DOHH2 (cell line): Measurements from ENCODE around the gene CCNA2.
A peak's percentile ranks its signal among the peaks of the same experiment; 100 is the strongest.

Experiments
- H3F3A ChIP-seq: fragments of 200-600 bp; sonication (generic), shearing (Covaris generic); 2 replicates; pipeline ENCODE4 v1.6.0; 2016; ENCODE audit warnings: antibody characterized with exemption, mild to moderate bottlenecking; ENCODE audit not compliant: control insufficient read depth, insufficient read depth
- H3K27ac ChIP-seq: fragments of 200-600 bp; sonication (generic); 2 replicates; pipeline ENCODE4 v1.5.1; 2014; ENCODE audit warnings: low read depth, mild to moderate bottlenecking, low read length, moderate library complexity
- H3K27me3 ChIP-seq: fragments of 200-600 bp; sonication (generic); 2 replicates; pipeline ENCODE4 v1.6.1; 2014; ENCODE audit warnings: mild to moderate bottlenecking, low read length, mixed read lengths; ENCODE audit not compliant: control insufficient read depth
- H3K36me3 ChIP-seq: fragments of 200-600 bp; sonication (generic); 2 replicates; pipeline ENCODE4 v1.6.1; 2014; ENCODE audit warnings: mild to moderate bottlenecking, low read length, moderate library complexity, mixed read lengths; ENCODE audit not compliant: control insufficient read depth
- H3K4me1 ChIP-seq: fragments of 200-600 bp; sonication (generic); 2 replicates; pipeline ENCODE4 v1.6.1; 2014; ENCODE audit warnings: mild to moderate bottlenecking, low read length, mixed read lengths; ENCODE audit not compliant: control insufficient read depth
- H3K4me2 ChIP-seq: fragments of 200-600 bp; sonication (generic); 2 replicates; pipeline ENCODE4 v1.6.0; 2014; ENCODE audit warnings: mild to moderate bottlenecking, low read length, moderate library complexity
- H3K4me3 ChIP-seq: fragments of 200-600 bp; sonication (generic); 2 replicates; pipeline ENCODE4 v1.5.1; 2014; ENCODE audit warnings: mild to moderate bottlenecking, low read length, mixed read lengths
- H3K79me2 ChIP-seq: fragments of 200-600 bp; sonication (generic); 2 replicates; pipeline ENCODE4 v1.6.1; 2014; ENCODE audit warnings: mild to moderate bottlenecking, low read length, mixed read lengths; ENCODE audit not compliant: control insufficient read depth
- H3K9me2 ChIP-seq: fragments of 200-600 bp; sonication (generic); replicated peaks from 2 replicates; pipeline ENCODE4 v1.6.1; 2014; ENCODE audit warnings: mild to moderate bottlenecking, low read length, mixed read lengths; ENCODE audit not compliant: control insufficient read depth
- H3K9me3 ChIP-seq: fragments of 200-600 bp; sonication (generic); 2 replicates; pipeline ENCODE4 v1.6.1; 2014; ENCODE audit warnings: antibody characterized with exemption, low read length, mixed read lengths; ENCODE audit not compliant: control insufficient read depth, insufficient read depth
- H4K20me1 ChIP-seq: fragments of 200-600 bp; sonication (generic); 2 replicates; pipeline ENCODE4 v1.6.0; 2014; ENCODE audit warnings: low read depth, mild to moderate bottlenecking, antibody characterized with exemption, low read length, moderate library complexity; ENCODE audit not compliant: control insufficient read depth, insufficient read depth
- CTCF ChIP-seq: fragments of 200-600 bp; sonication (generic); IDR thresholded peaks from one replicate; pipeline ENCODE4 v1.5.1; 2014; ENCODE audit warnings: antibody characterized with exemption, mild to moderate bottlenecking, low read depth, low read length; ENCODE audit not compliant: poor library complexity, severe bottlenecking
- EZH2phosphoT487 ChIP-seq: fragments of 200-600 bp; sonication (generic); IDR thresholded peaks from 2 replicates; pipeline ENCODE4 v1.6.1; 2017; ENCODE audit warnings: borderline replicate concordance, mild to moderate bottlenecking, antibody characterized with exemption, low read length, moderate library complexity, mixed read lengths

CCNA2 gene

GRCh38 chr4:121819216-121819965 lies 4.3 kb downstream of the CCNA2 start:
- Histone ChIP-seq H3K27me3 (no peaks in the 10 kb centered on the region), H4K20me1 (peaks cover 10% of the 10 kb centered on the region; the same call in 1 of the 2 replicates), H3K9me2 (no peaks in the 10 kb centered on the region), H3K4me1 (peaks cover 41% of the 10 kb centered on the region), H3K27ac (no peak overlapping the region), H3K4me2 (no peak overlapping the region), H3F3A (peaks cover 51% of the 10 kb centered on the region), H3K9me3 (no peaks in the 10 kb centered on the region), H3K36me3 (peaks cover 92% of the 10 kb centered on the region), H3K79me2 (peaks cover 82% of the 10 kb centered on the region), H3K4me3 (no peak overlapping the region)
- no peak for TF ChIP-seq CTCF
- TF ChIP-seq EZH2phosphoT487 = no peak

GRCh38 chr4:121818215-121818614 lies 5.5 kb downstream of the CCNA2 start:
- Histone ChIP-seq H3K27ac (no peak overlapping the region), H3F3A (peaks cover 61% of the 10 kb centered on the region), H3K36me3 (peaks cover 97% of the 10 kb centered on the region)

GRCh38 chr4:121817701-121818100 lies 6.0 kb downstream of the CCNA2 start:
- Histone ChIP-seq H3K4me2 (peak overlapping the region; percentile 9; the same call in 1 of the 2 replicates), H3K36me3 (peaks cover 97% of the 10 kb centered on the region), H3K27me3 (no peaks in the 10 kb centered on the region), H4K20me1 (peaks cover 10% of the 10 kb centered on the region; the same call in 1 of the 2 replicates), H3K9me2 (no peaks in the 10 kb centered on the region), H3K79me2 (peaks cover 72% of the 10 kb centered on the region), H3K4me1 (peaks cover 38% of the 10 kb centered on the region), H3K27ac (no peak overlapping the region), H3F3A (peaks cover 67% of the 10 kb centered on the region), H3K9me3 (no peaks in the 10 kb centered on the region), H3K4me3 (no peak overlapping the region)
- no peak for TF ChIP-seq CTCF
- TF ChIP-seq EZH2phosphoT487 = no peak

More at GRCh38 chr4:121818215-121818614, 5.5 kb downstream of the CCNA2 start:
- no peaks in the 10 kb centered on the region for H3K9me3 ChIP-seq
- peaks cover 38% of the 10 kb centered on the region for H3K4me1 ChIP-seq
- H3K4me3 ChIP-seq = no peak overlapping the region
- no peak for TF ChIP-seq CTCF
- TF ChIP-seq EZH2phosphoT487 = no peak
- peak overlapping the region; percentile 9; the same call in 1 of the 2 replicates for H3K4me2 ChIP-seq
- peaks cover 10% of the 10 kb centered on the region; the same call in 1 of the 2 replicates for H4K20me1 ChIP-seq
- H3K9me2 ChIP-seq = no peaks in the 10 kb centered on the region
- no peaks in the 10 kb centered on the region for H3K27me3 ChIP-seq
- peaks cover 77% of the 10 kb centered on the region for H3K79me2 ChIP-seq
